SU-DHL-6 (cell line): Measurements from ENCODE around the gene SH3RF2.

ENCODE experiments used
- EZH2phosphoT487 ChIP-seq: fragments of 200-600 bp; sonication (generic), shearing (Covaris generic); conservative IDR thresholded peaks from 2 replicates; pipeline ENCODE4 v1.6.1; 2018; ENCODE audit warnings: mild to moderate bottlenecking, antibody characterized with exemption, low read length, moderate library complexity, mixed read lengths
- TF ChIP-seq, protein P1 (sequence below): fragments of 200-600 bp; sonication (generic); IDR thresholded peaks from one replicate; pipeline ENCODE4 v1.5.1; 2017; ENCODE audit warnings: antibody characterized with exemption, mild to moderate bottlenecking, low read length, moderate library complexity; ENCODE audit not compliant: insufficient read depth, poor library complexity, severe bottlenecking

DNA sequence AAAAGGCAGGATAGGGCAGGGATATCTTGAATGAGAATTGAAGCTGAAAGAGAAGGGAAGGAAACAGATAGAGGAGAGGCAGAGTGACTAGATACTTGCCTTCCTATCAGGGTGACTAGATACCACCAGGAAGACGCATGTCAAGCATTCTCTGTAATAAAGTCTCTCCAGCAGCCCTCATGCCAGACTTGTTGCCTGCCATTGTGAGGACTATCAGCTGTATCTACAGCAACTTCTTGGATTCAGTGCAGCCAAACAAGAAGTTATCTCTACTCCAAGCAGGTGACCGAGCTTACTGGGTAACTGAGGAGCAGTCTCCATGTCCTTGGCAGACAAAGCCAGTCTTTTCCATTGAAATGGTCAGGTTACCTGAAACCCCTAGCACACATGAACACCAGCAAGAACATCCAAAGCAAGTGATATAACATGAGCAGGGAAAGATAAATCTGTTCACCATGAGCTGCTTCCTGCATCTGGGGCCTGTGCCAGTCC lies 9.3 kb downstream of the SH3RF2 start:
- TF ChIP-seq, protein P1, sequence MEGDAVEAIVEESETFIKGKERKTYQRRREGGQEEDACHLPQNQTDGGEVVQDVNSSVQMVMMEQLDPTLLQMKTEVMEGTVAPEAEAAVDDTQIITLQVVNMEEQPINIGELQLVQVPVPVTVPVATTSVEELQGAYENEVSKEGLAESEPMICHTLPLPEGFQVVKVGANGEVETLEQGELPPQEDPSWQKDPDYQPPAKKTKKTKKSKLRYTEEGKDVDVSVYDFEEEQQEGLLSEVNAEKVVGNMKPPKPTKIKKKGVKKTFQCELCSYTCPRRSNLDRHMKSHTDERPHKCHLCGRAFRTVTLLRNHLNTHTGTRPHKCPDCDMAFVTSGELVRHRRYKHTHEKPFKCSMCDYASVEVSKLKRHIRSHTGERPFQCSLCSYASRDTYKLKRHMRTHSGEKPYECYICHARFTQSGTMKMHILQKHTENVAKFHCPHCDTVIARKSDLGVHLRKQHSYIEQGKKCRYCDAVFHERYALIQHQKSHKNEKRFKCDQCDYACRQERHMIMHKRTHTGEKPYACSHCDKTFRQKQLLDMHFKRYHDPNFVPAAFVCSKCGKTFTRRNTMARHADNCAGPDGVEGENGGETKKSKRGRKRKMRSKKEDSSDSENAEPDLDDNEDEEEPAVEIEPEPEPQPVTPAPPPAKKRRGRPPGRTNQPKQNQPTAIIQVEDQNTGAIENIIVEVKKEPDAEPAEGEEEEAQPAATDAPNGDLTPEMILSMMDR, result no peak
- no peak for TF ChIP-seq EZH2phosphoT487
